ENCODE results near the gene MBTD1.

Gene MBTD1

DNA sequence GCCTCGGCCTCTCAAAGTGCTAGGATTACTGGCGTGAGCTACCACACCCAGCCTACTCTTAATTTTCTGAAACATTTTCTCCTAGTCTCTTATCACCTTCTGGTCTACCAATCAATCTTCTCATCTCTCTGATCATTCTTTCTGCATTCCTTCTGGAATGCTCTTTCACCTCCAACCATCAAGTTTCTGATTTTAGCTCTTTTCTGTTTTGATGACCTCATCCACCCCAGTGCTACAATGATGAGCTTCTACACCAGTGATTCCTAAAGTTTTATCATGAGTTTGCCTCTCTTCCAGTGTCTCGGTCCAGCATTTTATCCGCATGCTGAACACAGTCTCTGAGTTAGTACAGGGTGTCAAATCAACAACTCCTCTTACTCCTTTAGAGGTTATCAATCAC is 62.1 kb downstream of the MBTD1 start:
- Histone ChIP-seq H3K9me3 (no peaks in the 10 kb centered on the region), H3K4me3 (ENCODE audit: low read depth in 1 of 2, low read length in 1 of 2) (no peak overlapping the region), H3K27ac (no peak overlapping the region), H3K4me1 (ENCODE audit: control insufficient read depth in 1 of 2, insufficient read depth in 1 of 2, low read depth in 1 of 2, low read length in 1 of 2) (no peaks in the 10 kb centered on the region), H3K36me3 (peaks cover 91% of the 10 kb centered on the region), H3K27me3 (no peaks in the 10 kb centered on the region)
- TF ChIP-seq, protein P1, sequence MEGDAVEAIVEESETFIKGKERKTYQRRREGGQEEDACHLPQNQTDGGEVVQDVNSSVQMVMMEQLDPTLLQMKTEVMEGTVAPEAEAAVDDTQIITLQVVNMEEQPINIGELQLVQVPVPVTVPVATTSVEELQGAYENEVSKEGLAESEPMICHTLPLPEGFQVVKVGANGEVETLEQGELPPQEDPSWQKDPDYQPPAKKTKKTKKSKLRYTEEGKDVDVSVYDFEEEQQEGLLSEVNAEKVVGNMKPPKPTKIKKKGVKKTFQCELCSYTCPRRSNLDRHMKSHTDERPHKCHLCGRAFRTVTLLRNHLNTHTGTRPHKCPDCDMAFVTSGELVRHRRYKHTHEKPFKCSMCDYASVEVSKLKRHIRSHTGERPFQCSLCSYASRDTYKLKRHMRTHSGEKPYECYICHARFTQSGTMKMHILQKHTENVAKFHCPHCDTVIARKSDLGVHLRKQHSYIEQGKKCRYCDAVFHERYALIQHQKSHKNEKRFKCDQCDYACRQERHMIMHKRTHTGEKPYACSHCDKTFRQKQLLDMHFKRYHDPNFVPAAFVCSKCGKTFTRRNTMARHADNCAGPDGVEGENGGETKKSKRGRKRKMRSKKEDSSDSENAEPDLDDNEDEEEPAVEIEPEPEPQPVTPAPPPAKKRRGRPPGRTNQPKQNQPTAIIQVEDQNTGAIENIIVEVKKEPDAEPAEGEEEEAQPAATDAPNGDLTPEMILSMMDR (IDR thresholded peaks at IDR 0.05): no peak

DNA sequence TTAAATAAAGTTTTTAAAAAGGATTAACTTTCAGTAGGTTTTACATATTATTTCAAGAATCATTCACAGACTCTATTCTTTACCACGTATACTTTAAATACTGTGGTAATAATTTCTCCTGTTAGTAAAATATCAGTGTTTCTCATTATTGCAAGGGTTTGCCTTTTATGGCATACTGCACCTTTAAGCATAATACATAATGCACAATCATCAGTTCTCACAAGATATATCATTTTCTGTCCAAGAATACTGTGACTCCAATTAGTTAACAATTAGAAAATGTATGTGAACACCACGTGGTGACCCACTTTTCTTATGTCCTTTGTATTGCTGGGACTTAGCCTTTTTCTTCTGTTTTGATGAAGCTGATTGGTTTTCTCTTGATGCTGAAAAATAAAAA is 68.0 kb downstream of the MBTD1 start:
- TF ChIP-seq, protein P1 (IDR thresholded peaks at IDR 0.05): no peak
- H3K27me3 ChIP-seq: no peaks in the 10 kb centered on the region
- H3K27ac ChIP-seq: no peak overlapping the region
- peaks cover 90% of the 10 kb centered on the region for H3K36me3 ChIP-seq
- H3K4me1 ChIP-seq (ENCODE audit: control insufficient read depth in 1 of 2, insufficient read depth in 1 of 2, low read depth in 1 of 2, low read length in 1 of 2): no peaks in the 10 kb centered on the region
- H3K4me3 ChIP-seq (ENCODE audit: low read depth in 1 of 2, low read length in 1 of 2): no peak overlapping the region
- no peaks in the 10 kb centered on the region for H3K9me3 ChIP-seq

DNA sequence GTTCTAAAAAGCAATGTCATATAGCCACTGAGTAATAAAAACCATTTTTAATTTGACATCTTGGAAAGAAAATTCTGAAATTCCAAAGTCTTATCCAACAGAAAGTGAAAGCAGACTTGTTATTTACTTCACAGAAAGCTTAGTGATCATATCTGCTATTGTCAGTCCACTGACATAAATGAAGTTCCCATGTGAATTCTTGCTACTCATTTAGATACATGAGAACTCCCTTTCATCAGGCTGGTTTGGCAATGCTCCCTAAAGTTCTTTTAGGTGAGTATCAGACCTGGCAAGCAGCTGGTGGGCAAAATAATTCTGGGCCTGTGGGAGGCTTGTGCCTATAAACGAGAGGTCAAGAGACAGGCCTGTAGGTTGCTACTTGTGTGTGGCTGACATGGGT is 70.2 kb downstream of the MBTD1 start:
- no peaks in the 10 kb centered on the region for H3K9me3 ChIP-seq
- no peaks in the 10 kb centered on the region for H3K4me1 ChIP-seq (ENCODE audit: control insufficient read depth in 1 of 2, insufficient read depth in 1 of 2, low read depth in 1 of 2, low read length in 1 of 2)
- TF ChIP-seq, protein P1 (IDR thresholded peaks at IDR 0.05): no peak
- H3K27me3 ChIP-seq: no peaks in the 10 kb centered on the region
- no peak overlapping the region for H3K27ac ChIP-seq
- peaks cover 89% of the 10 kb centered on the region for H3K36me3 ChIP-seq
- H3K4me3 ChIP-seq (ENCODE audit: low read depth in 1 of 2, low read length in 1 of 2): no peak overlapping the region

- no peaks in the 10 kb centered on the region for H3K27me3 ChIP-seq
- no peak overlapping the region for H3K4me3 ChIP-seq (ENCODE audit: low read depth in 1 of 2, low read length in 1 of 2)
- TF ChIP-seq, protein P1 (IDR thresholded peaks at IDR 0.05): no peak
- H3K4me1 ChIP-seq (ENCODE audit: control insufficient read depth in 1 of 2, insufficient read depth in 1 of 2, low read depth in 1 of 2, low read length in 1 of 2): no peaks in the 10 kb centered on the region
- peaks cover 92% of the 10 kb centered on the region for H3K36me3 ChIP-seq
- no peaks in the 10 kb centered on the region for H3K9me3 ChIP-seq
- no peak overlapping the region for H3K27ac ChIP-seq
Measured at GRCh38 chr17:51189162-51189561, 70.7 kb downstream of the MBTD1 start.

GRCh38 chr17:51188271-51188833 is 71.5 kb downstream of the MBTD1 start:
- Histone ChIP-seq H3K36me3 (peaks cover 92% of the 10 kb centered on the region), H3K4me3 (ENCODE audit: low read depth in 1 of 2, low read length in 1 of 2) (no peak overlapping the region), H3K9me3 (no peaks in the 10 kb centered on the region), H3K27ac (no peak overlapping the region), H3K27me3 (no peaks in the 10 kb centered on the region), H3K4me1 (ENCODE audit: control insufficient read depth in 1 of 2, insufficient read depth in 1 of 2, low read depth in 1 of 2, low read length in 1 of 2) (no peaks in the 10 kb centered on the region)
- TF ChIP-seq, protein P1 (IDR thresholded peaks at IDR 0.05): no peak

Measured in neutrophil (primary cell).